GM23338 (cell line): ENCODE data around the gene FKBP2. TPM values are rescaled to one million over a fixed set of nuclear protein-coding genes. Genes with fewer than 3 reads are reported as not detected.

Experiments used
- ATAC-seq: fragments of 200-7000 bp; cut with Tn5 transposase; 3 replicates; pipeline ENCODE4 v1.9.1; 2020
- DNase-seq: peaks from one replicate; pipeline ENCODE4 v3.0.0-alpha.2; 2015; ENCODE audit warnings: low spot score
- H2AFZ ChIP-seq: fragments of 200-600 bp; sonication (generic); 2 replicates; pipeline ENCODE4 v1.8.0; 2016; ENCODE audit warnings: antibody characterized with exemption, mild to moderate bottlenecking, moderate library complexity
- H3F3A ChIP-seq: fragments of 200-600 bp; sonication (generic); replicated peaks from 2 replicates; pipeline ENCODE4 v1.8.0; 2017; ENCODE audit warnings: antibody characterized with exemption, mixed run types, low read depth
- H3K27ac ChIP-seq: fragments of 200-600 bp; sonication (generic); 2 replicates; pipeline ENCODE4 v1.6.1; 2016; ENCODE audit warnings: low read depth
- H3K27me3 ChIP-seq: fragments of 200-600 bp; sonication (generic); 2 replicates; pipeline ENCODE4 v1.8.0; 2016; ENCODE audit warnings: mild to moderate bottlenecking, mixed run types, moderate library complexity; ENCODE audit not compliant: insufficient read depth
- H3K36me3 ChIP-seq: fragments of 200-600 bp; sonication (generic); 2 replicates; pipeline ENCODE4 v1.8.0; 2016; ENCODE audit warnings: mild to moderate bottlenecking; ENCODE audit not compliant: insufficient read depth
- H3K4me1 ChIP-seq: fragments of 200-600 bp; sonication (generic); 2 replicates; pipeline ENCODE4 v1.8.0; 2016; ENCODE audit warnings: mild to moderate bottlenecking, moderate library complexity; ENCODE audit not compliant: insufficient read depth
- H3K4me2 ChIP-seq: fragments of 200-600 bp; sonication (generic); 2 replicates; pipeline ENCODE4 v1.7.1; 2017; ENCODE audit warnings: mixed run types
- H3K4me3 ChIP-seq: fragments of 200-600 bp; sonication (generic); 2 replicates; pipeline ENCODE4 v1.6.1; 2016; ENCODE audit warnings: mixed run types
- H3K79me2 ChIP-seq: fragments of 200-600 bp; sonication (generic); replicated peaks from 2 replicates; pipeline ENCODE4 v1.8.0; 2017; ENCODE audit warnings: mild to moderate bottlenecking; ENCODE audit not compliant: insufficient read depth
- H3K9me2 ChIP-seq: fragments of 200-600 bp; sonication (generic); 2 replicates; pipeline ENCODE4 v1.8.0; 2017; ENCODE audit not compliant: insufficient read depth
- H4K20me1 ChIP-seq: fragments of 200-600 bp; sonication (generic); replicated peaks from 2 replicates; pipeline ENCODE4 v1.8.0; 2017; ENCODE audit warnings: mild to moderate bottlenecking; ENCODE audit not compliant: insufficient read depth
- H3K27ac Mint-ChIP-seq: 2 replicates; pipeline ENCODE4 v1.8.0; 2020; ENCODE audit warnings: inconsistent platforms, mild to moderate bottlenecking, moderate library complexity, mixed read lengths
- H3K27me3 Mint-ChIP-seq: 3 replicates; pipeline ENCODE4 v1.8.0; 2022; ENCODE audit warnings: low read depth, mild to moderate bottlenecking, moderate library complexity, mixed read lengths, inconsistent platforms; ENCODE audit not compliant: insufficient read depth, poor library complexity
- H3K36me3 Mint-ChIP-seq: 3 replicates; pipeline ENCODE4 v1.8.0; 2021; ENCODE audit warnings: low read depth, mild to moderate bottlenecking, inconsistent platforms, moderate library complexity, mixed read lengths
- H3K4me1 Mint-ChIP-seq: 3 replicates; pipeline ENCODE4 v1.8.0; 2020; ENCODE audit warnings: mild to moderate bottlenecking, inconsistent platforms, mixed read lengths
- H3K4me3 Mint-ChIP-seq: 3 replicates; pipeline ENCODE4 v1.8.0; 2021; ENCODE audit warnings: moderate library complexity, mild to moderate bottlenecking, inconsistent platforms, mixed read lengths
- H3K9me3 Mint-ChIP-seq: 3 replicates; pipeline ENCODE4 v1.8.0; 2020; ENCODE audit warnings: moderate library complexity, mild to moderate bottlenecking, inconsistent platforms, mixed read lengths
- ETS1 ChIP-seq: IDR thresholded peaks from 2 replicates; pipeline ENCODE4 v1.6.1; 2016; ENCODE audit warnings: antibody characterized with exemption
- EZH2 ChIP-seq: fragments of 200-600 bp; sonication (generic); IDR thresholded peaks from one replicate; pipeline ENCODE4 v1.8.0; 2017; ENCODE audit warnings: antibody characterized with exemption, mild to moderate bottlenecking, low read depth; ENCODE audit not compliant: unreplicated experiment
- NANOG ChIP-seq: IDR thresholded peaks from 2 replicates; pipeline ENCODE4 v1.6.1; 2016; ENCODE audit warnings: antibody characterized with exemption, borderline replicate concordance
- REST ChIP-seq: IDR thresholded peaks from one replicate; pipeline ENCODE4 v1.6.1; 2018; ENCODE audit warnings: antibody characterized with exemption; ENCODE audit not compliant: unreplicated experiment
- ZNF114 ChIP-seq: fragments of 250-450 bp; sonication (Bioruptor Pico); IDR thresholded peaks from 2 replicates; pipeline ENCODE4 v1.5.0; 2020; ENCODE audit warnings: mild to moderate bottlenecking, moderate library complexity
- ZNF462 ChIP-seq: fragments of 250-450 bp; sonication (Bioruptor Pico); IDR thresholded peaks from 2 replicates; pipeline ENCODE4 v1.5.0; 2020; ENCODE audit warnings: mild to moderate bottlenecking, moderate library complexity
- polyA plus RNA-seq: library from polyadenylated mRNA; unstranded; fragments of >200 nt; fragmentation: Nextera tagmentation; extraction: Ambion mirVana; gene quantifications from 2 replicates; pipeline ENCODE4 v1.2.1, GENCODE V29; 2016
- total RNA-seq: library from RNA; depleted of rRNA; stranded (reverse); fragments of >200 nt; shearing (Covaris generic); gene quantifications from 2 replicates; pipeline ENCODE4 v1.2.3, GENCODE V29; 2014

FKBP2 gene
- total and polyA plus RNA-seq, 2 experiments from 2014 or later = 31.4 to 201 TPM

- no peaks in the 10 kb centered on the region for H3K9me2 ChIP-seq
- Mint-ChIP-seq H3K27me3 (peaks cover 11% of the 10 kb centered on the region), H3K27ac (no peak overlapping the region), H3K4me3 (no peak overlapping the region), H3K9me3 (no peaks in the 10 kb centered on the region), H3K4me1 (peaks cover 8% of the 10 kb centered on the region; the same call in 2 of the 3 replicates), H3K36me3 (peaks cover 65% of the 10 kb centered on the region)
- H3K4me2 ChIP-seq = no peak overlapping the region
- no peaks in the 10 kb centered on the region for H3K27me3 ChIP-seq
- no peak overlapping the region for H3K27ac ChIP-seq
- no peak overlapping the region for H3K4me3 ChIP-seq
- DNase-seq (no peak), ATAC-seq (no peak)
- no peaks in the 10 kb centered on the region for H3K4me1 ChIP-seq
- 0 out of 2 replicates have a peak, but pooled peaks cover 4% of the 10 kb centered on the region for H4K20me1 ChIP-seq
- H3F3A ChIP-seq = 0 out of 2 replicates have a peak, but pooled peaks cover 2% of the 10 kb centered on the region
- H3K79me2 ChIP-seq = no peaks in the 10 kb centered on the region
- H3K36me3 ChIP-seq = peaks cover 11% of the 10 kb centered on the region
- TF ChIP-seq ZNF462 (CRISPR knock-in tag) (no peak), NANOG (no peak), REST (no peak), ZNF114 (CRISPR knock-in tag) (no peak), EZH2 (no peak), ETS1 (no peak)
- H2AFZ ChIP-seq = no peak overlapping the region
These were observed 18.1 kb downstream of the FKBP2 start for GRCh38 chr11:64258946-64259532.
